Activated T-helper 17 cell treated with anti-CD3 and anti-CD28 coated beads, Interleukin-2, amount 50 U/mL, for 72 hours (primary cell): ENCODE results near the gene COPZ2. TPM values are rescaled to one million over a fixed set of nuclear protein-coding genes. Genes with fewer than 3 reads are reported as not detected.

Experiments
- ATAC-seq: fragments of 150-1000 bp; cut with Tn5 transposase; replicated peaks from 2 replicates; pipeline ENCODE4 v1.10.0; 2021; ENCODE audit warnings: mild to moderate bottlenecking, moderate library complexity
- H3K27ac Mint-ChIP-seq: one replicate; pipeline ENCODE4 v1.8.0; 2022; ENCODE audit warnings: mixed read lengths
- H3K27me3 Mint-ChIP-seq: one replicate; pipeline ENCODE4 v1.8.0; 2022; ENCODE audit warnings: mixed read lengths
- H3K36me3 Mint-ChIP-seq: one replicate; pipeline ENCODE4 v1.8.0; 2022; ENCODE audit warnings: low read depth, mild to moderate bottlenecking, mixed read lengths
- H3K4me1 Mint-ChIP-seq: one replicate; pipeline ENCODE4 v1.8.0; 2022; ENCODE audit warnings: mixed read lengths
- H3K4me3 Mint-ChIP-seq: one replicate; pipeline ENCODE4 v1.8.0; 2022; ENCODE audit warnings: mild to moderate bottlenecking, mixed read lengths
- H3K9me3 Mint-ChIP-seq: one replicate; pipeline ENCODE4 v1.8.0; 2022; ENCODE audit warnings: mixed read lengths
- total RNA-seq, 2 donors: library from RNA; stranded (reverse); gene quantifications; one replicate each; pipeline ENCODE4 v1.2.3, GENCODE V29; 2022

The COPZ2 gene
- total RNA-seq, 2 donors from 2014 or later: 1.3 to 2.0 TPM

- peaks cover 7% of the 10 kb centered on the region for H3K4me1 Mint-ChIP-seq
- peak overlapping the region; percentile 10 for H3K27ac Mint-ChIP-seq
- no peak for ATAC-seq
- H3K9me3 Mint-ChIP-seq: no peaks in the 10 kb centered on the region
- peaks cover 95% of the 10 kb centered on the region for H3K36me3 Mint-ChIP-seq
- no peak overlapping the region for H3K4me3 Mint-ChIP-seq
- H3K27me3 Mint-ChIP-seq: no peaks in the 10 kb centered on the region
Observed at GRCh38 chr17:48064638-48065037, 27.0 kb upstream of the COPZ2 start.

DNA sequence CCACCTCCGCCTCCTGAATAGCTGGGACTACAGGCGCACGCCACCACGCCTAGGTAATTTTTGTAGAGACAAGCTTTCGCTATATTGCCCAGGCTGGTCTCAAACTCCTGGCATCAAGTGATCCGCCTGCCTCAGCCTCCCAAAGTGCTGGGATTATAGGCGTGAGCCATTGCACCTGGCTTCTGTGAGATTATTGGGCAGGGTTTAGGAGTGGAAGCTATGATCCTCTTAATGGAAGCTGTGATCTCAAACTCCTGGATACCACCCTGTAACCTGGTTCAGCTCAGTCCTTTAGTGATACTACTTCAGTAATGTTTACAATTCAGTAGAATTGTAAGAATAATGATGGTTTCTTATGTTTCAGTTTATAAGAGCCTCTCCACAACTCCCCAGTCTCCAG is 24.7 kb upstream of the COPZ2 start:
- Mint-ChIP-seq H3K9me3 (no peaks in the 10 kb centered on the region), H3K36me3 (peaks cover 98% of the 10 kb centered on the region), H3K4me1 (peaks cover 15% of the 10 kb centered on the region), H3K27ac (no peak overlapping the region), H3K4me3 (no peak overlapping the region), H3K27me3 (no peaks in the 10 kb centered on the region)
- no peak for ATAC-seq

- Mint-ChIP-seq H3K27me3 (no peaks in the 10 kb centered on the region), H3K36me3 (peaks cover 98% of the 10 kb centered on the region), H3K27ac (peak overlapping the region; percentile 43), H3K9me3 (no peaks in the 10 kb centered on the region), H3K4me3 (no peak overlapping the region), H3K4me1 (peaks cover 27% of the 10 kb centered on the region)
- ATAC-seq: no peak
Observed at GRCh38 chr17:48060249-48060648, 22.7 kb upstream of the COPZ2 start.

GRCh38 chr17:48059125-48059668 is 21.6 kb upstream of the COPZ2 start:
- H3K36me3 Mint-ChIP-seq: peaks cover 92% of the 10 kb centered on the region
- no peak for ATAC-seq
- H3K4me1 Mint-ChIP-seq: peaks cover 32% of the 10 kb centered on the region
- peak overlapping the region; percentile 69 for H3K27ac Mint-ChIP-seq
- H3K9me3 Mint-ChIP-seq: no peaks in the 10 kb centered on the region
- no peaks in the 10 kb centered on the region for H3K27me3 Mint-ChIP-seq
- H3K4me3 Mint-ChIP-seq: no peak overlapping the region

DNA sequence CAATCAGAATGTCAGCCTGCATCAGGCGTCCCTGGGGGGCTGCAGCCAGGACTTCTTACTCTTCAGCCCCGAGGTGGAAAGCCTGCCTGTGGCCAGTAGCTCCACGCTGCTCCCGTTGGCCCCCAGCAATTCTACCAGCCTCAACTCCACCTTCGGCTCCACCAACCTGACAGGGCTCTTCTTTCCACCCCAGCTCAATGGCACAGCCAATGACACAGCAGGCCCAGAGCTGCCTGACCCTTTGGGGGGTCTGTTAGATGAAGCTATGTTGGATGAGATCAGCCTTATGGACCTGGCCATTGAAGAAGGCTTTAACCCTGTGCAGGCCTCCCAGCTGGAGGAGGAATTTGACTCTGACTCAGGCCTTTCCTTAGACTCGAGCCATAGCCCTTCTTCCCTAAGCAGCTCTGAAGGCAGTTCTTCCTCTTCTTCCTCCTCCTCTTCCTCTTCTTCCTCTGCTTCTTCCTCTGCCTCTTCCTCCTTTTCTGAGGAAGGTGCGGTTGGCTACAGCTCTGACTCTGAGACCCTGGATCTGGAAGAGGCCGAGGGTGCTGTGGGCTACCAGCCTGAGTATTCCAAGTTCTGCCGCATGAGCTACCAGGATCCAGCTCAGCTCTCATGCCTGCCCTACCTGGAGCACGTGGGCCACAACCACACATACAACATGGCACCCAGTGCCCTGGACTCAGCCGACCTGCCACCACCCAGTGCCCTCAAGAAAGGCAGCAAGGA is 21.0 kb upstream of the COPZ2 start:
- peaks cover 92% of the 10 kb centered on the region for H3K36me3 Mint-ChIP-seq
- peaks cover 32% of the 10 kb centered on the region for H3K4me1 Mint-ChIP-seq
- no peak overlapping the region for H3K4me3 Mint-ChIP-seq
- no peak for ATAC-seq
- H3K9me3 Mint-ChIP-seq: no peaks in the 10 kb centered on the region
- H3K27me3 Mint-ChIP-seq: no peaks in the 10 kb centered on the region
- peak overlapping the region; percentile 69 for H3K27ac Mint-ChIP-seq

DNA sequence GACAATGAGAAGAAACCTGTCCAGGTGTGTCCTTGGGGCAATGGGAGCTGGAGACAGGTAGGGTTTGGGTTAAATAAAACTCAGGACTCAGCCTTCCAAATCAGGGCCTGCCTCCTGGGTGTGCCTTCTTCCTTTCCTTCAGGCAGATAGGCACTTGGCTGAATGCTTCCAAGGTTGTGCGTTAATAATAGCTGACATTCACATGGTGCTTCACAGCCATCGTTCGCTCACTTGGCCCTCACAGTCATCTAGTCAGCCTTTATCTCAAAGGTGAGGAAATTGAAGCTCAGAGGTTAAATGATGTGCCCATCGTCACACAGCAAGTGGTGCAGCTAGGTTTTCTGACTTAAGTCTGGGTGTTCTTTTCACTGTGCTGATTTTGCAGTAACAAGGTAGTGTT is 20.0 kb upstream of the COPZ2 start:
- Mint-ChIP-seq H3K9me3 (no peaks in the 10 kb centered on the region), H3K27ac (no peak overlapping the region), H3K4me3 (no peak overlapping the region), H3K36me3 (peaks cover 94% of the 10 kb centered on the region), H3K4me1 (peaks cover 37% of the 10 kb centered on the region), H3K27me3 (no peaks in the 10 kb centered on the region)
- no peak for ATAC-seq

DNA sequence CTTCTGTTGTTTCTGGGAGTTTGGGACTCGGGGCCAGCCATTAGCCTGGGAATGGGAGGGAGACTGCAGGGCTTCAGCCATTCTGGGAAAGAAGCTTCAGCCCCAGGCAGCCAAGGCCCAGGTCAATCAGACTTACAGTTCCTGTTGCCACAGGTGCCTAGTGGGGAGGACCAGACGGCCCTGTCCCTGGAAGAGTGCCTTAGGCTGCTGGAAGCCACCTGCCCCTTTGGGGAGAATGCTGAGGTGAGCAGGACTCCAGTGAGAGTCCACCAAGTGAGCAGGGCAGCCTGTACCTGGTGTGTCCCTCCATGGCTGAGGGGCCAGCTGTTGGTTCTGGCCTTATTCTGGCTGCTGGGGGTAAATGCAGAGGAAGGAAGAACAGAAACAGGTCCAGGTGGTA is 19.3 kb upstream of the COPZ2 start:
- Mint-ChIP-seq H3K36me3 (peaks cover 94% of the 10 kb centered on the region), H3K9me3 (no peaks in the 10 kb centered on the region), H3K27ac (no peak overlapping the region), H3K4me1 (peaks cover 42% of the 10 kb centered on the region), H3K27me3 (no peaks in the 10 kb centered on the region), H3K4me3 (peak overlapping the region; percentile 84)
- no peak for ATAC-seq

- peaks cover 94% of the 10 kb centered on the region for H3K36me3 Mint-ChIP-seq
- ATAC-seq: no peak
- H3K4me1 Mint-ChIP-seq: peaks cover 45% of the 10 kb centered on the region
Observed at GRCh38 chr17:48056246-48056745, 18.7 kb upstream of the COPZ2 start.

DNA sequence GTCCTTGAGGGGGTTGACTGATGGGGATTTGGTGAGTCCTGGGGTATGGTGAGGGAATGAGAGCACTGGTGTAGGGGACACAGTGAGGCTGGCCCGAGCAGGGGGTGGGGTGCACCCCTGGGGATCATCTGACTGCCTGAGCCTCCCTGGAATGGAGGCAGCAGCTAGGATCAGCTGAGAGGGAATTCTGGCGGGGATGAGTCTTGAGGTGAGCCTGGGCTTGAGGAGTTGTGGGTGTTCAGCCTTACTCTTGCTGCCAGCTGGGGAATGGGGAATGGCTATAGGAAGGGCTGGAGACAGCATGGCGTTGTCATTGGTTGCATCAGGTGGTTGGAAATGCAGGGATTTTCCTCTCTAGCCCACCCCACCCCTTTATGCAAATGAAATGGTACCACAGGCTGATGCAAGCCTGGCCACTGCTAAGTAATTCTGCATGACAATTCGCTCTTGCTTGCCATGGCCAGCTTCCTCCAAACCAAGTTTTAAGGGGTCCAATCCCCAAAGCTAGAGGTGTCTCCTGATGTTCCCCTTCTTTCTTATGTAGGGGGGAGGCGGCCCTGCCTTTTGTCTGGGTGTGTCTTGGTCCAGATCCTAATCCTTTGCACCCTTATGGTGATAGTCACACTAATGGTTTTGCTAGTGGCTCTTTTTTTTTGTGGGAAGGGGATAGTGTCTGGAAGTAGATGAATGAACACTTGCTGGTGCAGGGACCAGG is 18.1 kb upstream of the COPZ2 start:
- H3K4me1 Mint-ChIP-seq: peaks cover 47% of the 10 kb centered on the region
- H3K27ac Mint-ChIP-seq: peak overlapping the region; percentile 97
- peak overlapping the region; percentile 84 for H3K4me3 Mint-ChIP-seq
- no peaks in the 10 kb centered on the region for H3K27me3 Mint-ChIP-seq
- peak; percentile 88 for ATAC-seq
- H3K9me3 Mint-ChIP-seq: no peaks in the 10 kb centered on the region
- peaks cover 94% of the 10 kb centered on the region for H3K36me3 Mint-ChIP-seq

More at GRCh38 chr17:48056246-48056745, 18.7 kb upstream of the COPZ2 start:
- peak overlapping the region; percentile 84 for H3K4me3 Mint-ChIP-seq
- H3K27ac Mint-ChIP-seq: peak overlapping the region; percentile 97
- H3K27me3 Mint-ChIP-seq: no peaks in the 10 kb centered on the region
- no peaks in the 10 kb centered on the region for H3K9me3 Mint-ChIP-seq

DNA sequence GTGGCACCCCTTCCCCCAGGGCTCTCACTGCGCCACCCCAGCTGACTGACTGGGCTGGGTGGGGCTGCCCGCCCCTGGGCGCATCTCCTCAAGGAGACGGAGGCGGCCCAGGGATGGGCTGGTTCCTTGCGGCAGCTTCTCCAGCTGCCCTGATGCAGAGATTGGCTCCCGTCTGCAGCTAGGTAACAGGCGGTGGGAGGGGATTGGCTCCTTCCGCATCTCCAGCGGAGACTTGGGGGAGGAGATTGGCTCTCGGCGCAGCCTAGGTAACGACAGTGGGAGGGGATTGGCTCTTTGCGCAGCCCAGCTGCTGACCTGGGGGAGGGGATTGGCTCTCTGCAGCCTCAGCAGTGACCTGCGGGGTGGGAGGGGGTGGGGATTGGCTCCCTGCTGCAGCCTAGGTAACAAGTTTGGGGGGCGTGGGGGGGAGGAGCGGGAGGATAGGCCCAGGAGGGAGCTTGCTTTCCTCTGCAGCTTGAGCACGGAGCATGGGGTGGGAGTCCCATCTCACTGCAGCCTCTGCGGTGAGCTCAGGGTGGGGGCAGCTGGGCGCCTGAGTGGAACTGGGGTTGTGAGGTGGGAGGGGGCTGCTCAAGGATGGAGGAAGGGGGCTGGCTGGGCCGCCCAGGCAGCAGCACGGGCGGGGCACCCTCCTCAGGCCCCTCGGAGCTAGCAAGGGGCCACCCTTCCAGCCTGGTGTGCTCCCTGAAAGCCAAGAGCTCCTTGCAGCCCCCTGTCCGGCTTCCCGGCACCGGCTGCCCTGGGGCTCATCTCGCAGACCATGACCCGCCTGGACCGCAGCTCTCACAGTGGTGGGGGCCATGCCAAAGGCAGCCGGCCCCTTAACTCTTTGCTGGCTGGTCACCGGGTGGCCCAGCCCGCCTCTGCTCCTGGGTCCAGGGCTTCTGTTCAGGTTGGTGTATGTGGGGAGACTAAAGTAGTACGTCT is 16.9 kb upstream of the COPZ2 start:
- Mint-ChIP-seq H3K27me3 (no peaks in the 10 kb centered on the region), H3K4me3 (peak overlapping the region; percentile 85), H3K9me3 (no peaks in the 10 kb centered on the region), H3K4me1 (peaks cover 52% of the 10 kb centered on the region), H3K27ac (peak overlapping the region; percentile 97), H3K36me3 (peaks cover 94% of the 10 kb centered on the region)
- ATAC-seq: no peak

GRCh38 chr17:48053758-48054237 is 16.2 kb upstream of the COPZ2 start:
- peak overlapping the region; percentile 65 for H3K27ac Mint-ChIP-seq
- H3K36me3 Mint-ChIP-seq: peaks cover 94% of the 10 kb centered on the region
- peaks cover 49% of the 10 kb centered on the region for H3K4me1 Mint-ChIP-seq
- no peaks in the 10 kb centered on the region for H3K27me3 Mint-ChIP-seq
- H3K4me3 Mint-ChIP-seq: peak overlapping the region; percentile 85
- H3K9me3 Mint-ChIP-seq: no peaks in the 10 kb centered on the region
- no peak for ATAC-seq

DNA sequence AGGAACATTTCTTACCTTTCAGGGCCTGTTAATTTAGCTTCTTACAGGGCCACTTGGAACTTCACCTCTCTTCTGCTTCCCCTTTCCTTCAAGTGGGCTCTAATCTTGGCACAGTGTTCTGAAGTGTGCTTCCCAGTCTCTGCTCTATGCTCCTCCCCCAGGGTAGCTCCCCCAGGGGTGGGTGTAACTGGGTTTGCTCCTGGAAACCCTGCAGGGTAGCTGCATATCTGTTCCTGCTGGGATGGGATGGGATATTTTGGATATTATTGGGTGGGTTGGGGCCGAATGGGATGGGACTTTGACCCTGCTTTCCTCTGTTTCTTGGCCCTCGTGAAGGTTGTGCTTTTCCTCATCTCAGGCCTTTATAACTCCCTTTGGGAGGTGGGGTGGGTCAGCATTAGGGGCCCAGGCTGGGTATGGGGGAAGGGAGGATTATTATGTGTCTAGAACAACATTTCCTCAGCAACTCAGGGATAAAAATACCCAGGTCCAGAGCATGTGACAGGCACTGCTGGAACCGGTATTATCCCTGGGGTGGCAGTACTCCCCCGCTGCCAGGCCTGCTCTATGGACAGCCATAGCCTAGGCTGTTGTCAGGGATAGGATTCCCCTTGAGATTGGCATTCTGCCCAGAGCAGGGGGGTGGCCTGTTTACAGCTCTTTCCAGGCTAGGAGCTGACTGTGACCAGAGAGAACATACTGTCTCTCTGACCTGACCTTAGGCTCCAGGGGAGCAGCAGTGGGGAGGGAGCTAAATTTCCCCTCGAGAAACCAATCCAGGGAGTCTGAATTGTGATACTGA is 15.6 kb upstream of the COPZ2 start:
- no peaks in the 10 kb centered on the region for H3K9me3 Mint-ChIP-seq
- peak overlapping the region; percentile 65 for H3K27ac Mint-ChIP-seq
- H3K4me1 Mint-ChIP-seq: peaks cover 46% of the 10 kb centered on the region
- peaks cover 94% of the 10 kb centered on the region for H3K36me3 Mint-ChIP-seq
- H3K27me3 Mint-ChIP-seq: no peaks in the 10 kb centered on the region
- peak overlapping the region; percentile 85 for H3K4me3 Mint-ChIP-seq
- ATAC-seq: no peak

DNA sequence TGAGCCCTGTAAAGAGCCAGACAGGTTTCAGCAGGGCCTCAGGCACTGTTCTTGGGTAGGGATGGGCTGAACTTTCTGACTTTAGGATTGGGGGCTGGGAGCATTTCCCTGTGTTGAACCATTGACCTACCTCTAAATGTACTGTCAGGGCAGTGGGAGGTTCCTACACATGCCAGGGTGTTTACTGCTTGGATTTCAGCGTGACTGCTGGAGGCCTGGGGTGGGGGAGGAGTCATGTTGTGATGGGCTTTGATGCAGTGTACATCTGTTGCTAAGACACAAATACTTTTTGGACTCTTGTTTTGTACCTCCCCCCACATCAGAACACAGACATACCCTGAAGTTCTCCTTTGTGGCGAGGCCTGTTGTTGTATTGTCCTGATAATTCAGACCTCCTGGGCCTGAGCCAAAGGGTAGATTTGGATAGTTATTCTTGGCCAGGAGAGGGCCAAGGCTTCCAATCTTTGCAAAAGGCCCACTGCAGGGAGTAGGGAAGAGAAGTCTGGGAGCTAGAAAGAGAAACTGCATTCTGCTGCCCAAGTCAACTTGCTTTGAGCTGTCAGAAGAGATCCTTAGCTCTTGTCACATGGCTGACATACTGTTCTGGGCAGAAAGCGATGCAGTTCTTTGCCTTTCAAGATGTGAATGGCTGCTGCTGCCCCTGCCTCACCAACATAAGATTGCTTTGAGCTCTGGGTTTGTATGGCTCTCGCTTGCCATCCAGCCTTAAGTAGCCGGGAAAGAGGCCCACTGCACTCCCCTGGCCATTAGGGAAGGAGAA is 14.3 kb upstream of the COPZ2 start:
- Mint-ChIP-seq H3K4me3 (peak overlapping the region; percentile 85), H3K27me3 (no peaks in the 10 kb centered on the region), H3K4me1 (peaks cover 46% of the 10 kb centered on the region), H3K36me3 (peaks cover 88% of the 10 kb centered on the region), H3K9me3 (no peaks in the 10 kb centered on the region), H3K27ac (peak overlapping the region; percentile 65)
- ATAC-seq: no peak
